Stimulated activated CD8-positive, alpha-beta memory T cell treated with anti-CD3 and anti-CD28 coated beads, Interleukin-2, amount 100 ng/mL, for 1 hour (primary cell): ENCODE results near the gene LHX4.

Experiments
- DNase-seq, 2 donors: peaks; one replicate each; pipeline ENCODE4 v3.0.0-alpha.2; 2020; ENCODE audit warnings: low read depth in 2 of 2

Gene LHX4

DNA sequence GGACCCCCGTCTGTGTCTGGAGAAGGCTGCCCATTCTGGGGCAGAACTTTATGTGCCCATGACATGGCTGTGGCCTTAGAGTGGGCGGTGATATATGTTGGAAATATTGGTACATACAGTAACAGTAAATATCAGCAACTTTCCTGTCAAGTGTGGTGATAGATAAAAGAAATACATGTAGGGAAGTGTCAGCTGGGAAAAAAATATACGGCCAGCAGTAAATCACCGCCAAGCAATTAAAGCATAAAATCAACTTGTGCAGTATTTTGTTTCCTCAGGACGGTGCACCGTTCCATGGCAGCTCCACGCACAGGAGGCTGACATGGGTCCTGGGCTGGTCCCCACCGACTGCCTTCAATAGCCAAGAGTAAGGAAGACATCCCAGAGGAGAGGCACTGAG lies 27.4 kb downstream of the LHX4 start:
- no peak for DNase-seq

DNA sequence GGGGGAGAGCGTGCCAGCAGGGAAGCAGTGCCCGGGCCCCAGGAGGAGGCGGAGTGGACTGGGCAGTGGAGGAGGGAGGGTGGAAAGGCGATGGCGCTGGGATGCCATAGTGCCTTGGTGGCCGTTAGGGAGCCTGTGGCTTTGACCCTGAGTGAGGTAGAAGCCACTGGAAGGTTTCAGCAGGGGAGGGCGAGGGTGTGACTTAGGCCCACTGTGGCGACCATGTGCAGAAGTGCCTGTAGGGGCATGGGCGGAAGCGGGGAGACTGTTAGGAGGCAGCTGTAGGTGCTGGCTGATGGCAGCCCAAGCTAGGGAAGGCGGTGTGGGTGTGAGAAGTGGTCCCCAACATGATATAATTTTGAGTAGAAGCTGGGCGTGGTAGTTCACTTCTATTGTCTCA lies 28.2 kb downstream of the LHX4 start:
- DNase-seq: no peak

- DNase-seq: no peak
Measured at GRCh38 chr1:180258935-180259334, 28.9 kb downstream of the LHX4 start.

GRCh38 chr1:180259431-180260338 lies 29.6 kb downstream of the LHX4 start:
- DNase-seq: no peak

DNA sequence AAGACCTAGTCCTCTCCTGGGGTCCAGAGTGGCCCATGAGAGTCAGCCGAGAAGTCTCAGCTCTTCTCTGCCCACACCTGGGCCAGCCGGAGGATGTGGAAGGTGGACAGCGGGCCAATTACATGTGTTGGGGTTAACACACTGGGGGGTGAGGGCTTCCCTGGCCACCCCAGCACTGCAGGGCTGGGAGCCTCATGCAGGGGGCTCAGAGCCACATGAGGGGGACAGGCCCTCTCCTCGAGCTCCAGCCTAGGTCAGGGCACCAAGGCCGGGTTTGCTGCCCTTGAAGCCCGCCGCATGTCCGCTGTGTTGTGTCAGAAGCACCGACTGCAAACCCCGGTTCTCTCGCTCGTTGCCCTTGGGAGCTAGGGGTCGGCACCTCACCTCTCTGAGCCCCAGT lies 30.5 kb downstream of the LHX4 start:
- no peak for DNase-seq

DNA sequence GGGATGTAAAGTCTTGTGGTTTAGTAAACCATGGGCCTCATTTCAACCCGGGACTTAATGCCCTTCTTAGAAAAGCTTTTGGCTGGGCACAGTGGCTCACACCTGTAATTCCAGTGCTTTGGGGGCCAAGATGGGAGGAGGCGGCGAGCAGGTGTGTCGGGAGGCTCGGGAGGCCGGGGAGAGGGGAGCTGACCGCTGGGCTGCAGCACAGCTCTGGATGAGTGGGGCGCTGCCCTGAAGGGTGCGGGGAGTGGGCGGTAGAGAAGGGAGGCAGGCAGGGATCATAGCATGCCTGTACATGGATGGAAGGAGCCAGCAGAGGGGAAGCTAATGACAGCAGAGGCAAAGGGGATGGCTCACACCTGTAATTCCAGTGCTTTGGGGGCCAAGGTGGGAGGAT lies 31.0 kb downstream of the LHX4 start:
- DNase-seq: no peak

GRCh38 chr1:180261524-180262155 lies 31.6 kb downstream of the LHX4 start:
- DNase-seq: no peak

- no peak for DNase-seq
Measured at GRCh38 chr1:180262628-180263488, 32.8 kb downstream of the LHX4 start.

- no peak for DNase-seq
Measured at GRCh38 chr1:180264595-180264994, 34.5 kb downstream of the LHX4 start.

DNA sequence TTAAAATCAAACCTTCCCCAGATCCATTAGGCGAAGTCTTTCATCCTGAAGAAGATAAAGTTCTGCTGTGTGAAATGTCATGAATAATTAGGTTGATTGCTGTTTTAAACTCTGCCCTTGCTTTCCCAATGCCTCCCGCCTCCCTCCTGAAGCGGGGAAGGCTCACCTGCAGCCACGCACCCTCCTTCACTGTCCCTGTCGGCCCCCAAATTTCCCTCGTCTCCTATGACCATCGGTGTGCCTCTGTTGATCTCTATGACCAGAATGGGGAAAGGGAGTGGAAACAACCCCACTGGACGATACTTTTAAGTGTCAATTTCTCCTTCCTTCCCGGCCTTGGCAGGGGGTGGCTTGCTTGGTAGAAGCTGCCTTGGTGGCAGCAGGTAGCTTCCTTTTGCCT lies 35.1 kb downstream of the LHX4 start:
- no peak for DNase-seq

DNA sequence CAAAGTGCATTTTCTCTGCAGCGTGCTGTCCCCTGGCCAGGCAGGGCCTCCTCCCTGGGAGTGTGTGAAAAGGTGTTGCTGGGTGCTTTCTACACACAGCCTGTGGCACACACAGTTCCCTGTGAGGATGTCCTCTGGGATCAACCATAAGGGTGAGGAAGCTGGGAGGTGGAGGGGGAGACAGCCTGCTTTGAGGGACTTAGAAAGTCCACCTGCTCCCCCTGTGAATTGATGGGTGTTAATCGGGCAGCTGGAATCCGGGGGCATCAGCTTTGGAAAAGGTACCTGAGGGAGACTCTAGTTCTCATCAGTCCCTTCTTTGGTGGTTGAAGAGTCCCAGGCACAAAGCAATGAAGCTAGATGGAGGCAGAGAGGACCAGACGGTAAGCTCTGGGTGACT lies 35.8 kb downstream of the LHX4 start:
- DNase-seq: no peak

DNA sequence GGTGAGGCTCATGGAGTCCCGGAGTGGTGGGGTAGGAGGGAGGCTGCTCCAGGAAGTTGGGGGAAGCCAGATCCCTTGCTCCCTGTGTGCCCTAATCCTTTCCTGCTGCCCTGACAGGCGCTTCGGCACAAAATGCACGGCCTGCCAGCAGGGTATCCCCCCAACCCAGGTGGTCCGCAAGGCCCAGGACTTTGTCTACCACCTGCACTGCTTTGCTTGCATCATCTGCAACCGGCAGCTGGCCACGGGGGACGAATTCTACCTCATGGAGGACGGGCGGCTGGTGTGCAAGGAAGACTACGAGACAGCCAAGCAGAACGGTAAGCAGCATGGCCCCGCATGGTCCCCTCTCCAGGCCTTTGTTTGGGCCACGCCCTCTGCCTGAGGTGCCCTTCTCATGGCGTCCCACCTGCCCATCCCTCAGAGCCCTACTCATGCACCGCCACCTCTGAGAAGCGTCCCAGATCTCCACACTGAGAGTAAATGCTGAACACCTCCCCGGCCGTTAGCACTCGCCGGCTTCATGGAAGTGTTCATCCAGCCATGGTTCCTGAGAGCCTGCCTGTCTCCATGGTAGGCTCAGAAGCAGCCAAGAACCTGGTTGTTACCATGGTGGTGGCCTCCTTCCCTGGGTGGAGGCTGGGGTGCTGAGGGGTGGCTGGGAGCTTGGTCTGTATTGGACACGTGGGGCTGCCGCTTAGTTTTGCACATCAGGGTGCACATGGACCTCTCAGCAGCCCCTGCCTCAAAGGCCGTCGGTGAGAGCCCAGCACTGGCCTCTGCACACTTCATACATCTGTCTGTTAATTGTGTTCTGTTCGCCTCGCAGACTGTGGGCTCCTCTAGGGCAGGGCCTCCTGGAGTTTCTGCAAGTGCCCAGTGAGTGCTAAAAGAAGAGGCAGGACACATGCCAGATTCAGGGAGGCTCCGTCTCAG lies 36.5 kb downstream of the LHX4 start:
- no peak for DNase-seq

DNA sequence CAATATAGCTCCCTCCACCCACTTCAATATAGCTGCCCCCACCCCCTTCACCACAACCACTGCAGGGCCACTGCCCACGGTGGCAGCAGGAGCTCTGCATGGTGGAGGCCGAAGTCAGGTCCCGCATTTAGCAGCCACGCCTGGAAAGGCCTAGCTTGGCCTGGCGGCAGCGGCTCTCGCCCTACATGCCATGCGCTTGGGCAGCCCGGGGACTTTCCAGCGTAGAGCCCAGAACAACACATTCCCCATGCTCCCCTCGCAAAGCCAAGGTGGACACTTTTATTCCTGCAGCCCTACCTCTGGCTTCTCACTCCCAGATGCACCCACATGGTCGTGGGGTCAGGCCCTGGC lies 37.1 kb downstream of the LHX4 start:
- no peak for DNase-seq

DNA sequence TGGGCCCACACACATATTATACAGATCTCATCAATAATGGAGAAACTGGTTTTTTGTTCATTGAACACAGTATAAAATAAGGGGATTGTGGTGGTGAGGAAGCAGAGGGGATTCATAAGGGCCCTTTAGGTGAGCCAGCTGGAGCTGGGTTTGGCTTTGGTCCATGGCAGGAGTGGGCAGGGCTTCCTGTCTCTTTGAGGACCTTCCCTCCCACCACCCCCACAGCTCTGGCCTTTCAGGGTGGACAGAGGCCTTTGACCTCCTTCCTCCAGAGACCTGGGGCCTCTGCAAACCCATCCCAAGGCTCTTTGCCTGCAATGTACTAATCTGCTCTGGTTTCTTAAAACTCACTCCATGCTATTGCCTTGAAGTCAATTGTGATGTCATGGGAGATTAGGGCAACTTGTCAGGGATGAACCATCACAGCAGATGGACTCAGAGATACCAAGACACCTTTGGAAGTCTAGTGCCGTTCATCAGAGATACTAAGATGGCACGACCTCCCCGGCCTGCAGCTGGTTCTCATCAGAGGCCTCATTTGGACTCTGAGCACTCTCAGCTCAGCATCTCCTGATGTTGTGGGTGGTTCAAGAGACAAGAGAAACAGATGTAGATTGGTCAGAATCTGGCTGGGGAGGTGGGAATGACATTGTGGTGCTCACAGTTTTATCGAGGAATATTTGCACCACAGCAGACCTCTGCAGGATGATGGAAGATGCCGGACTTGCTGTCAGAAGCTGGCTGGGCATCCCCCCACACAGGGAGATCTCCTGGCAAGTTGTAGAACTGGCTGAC lies 37.9 kb downstream of the LHX4 start:
- no peak for DNase-seq

- no peak for DNase-seq
Measured at GRCh38 chr1:180268556-180269075, 38.6 kb downstream of the LHX4 start.

DNA sequence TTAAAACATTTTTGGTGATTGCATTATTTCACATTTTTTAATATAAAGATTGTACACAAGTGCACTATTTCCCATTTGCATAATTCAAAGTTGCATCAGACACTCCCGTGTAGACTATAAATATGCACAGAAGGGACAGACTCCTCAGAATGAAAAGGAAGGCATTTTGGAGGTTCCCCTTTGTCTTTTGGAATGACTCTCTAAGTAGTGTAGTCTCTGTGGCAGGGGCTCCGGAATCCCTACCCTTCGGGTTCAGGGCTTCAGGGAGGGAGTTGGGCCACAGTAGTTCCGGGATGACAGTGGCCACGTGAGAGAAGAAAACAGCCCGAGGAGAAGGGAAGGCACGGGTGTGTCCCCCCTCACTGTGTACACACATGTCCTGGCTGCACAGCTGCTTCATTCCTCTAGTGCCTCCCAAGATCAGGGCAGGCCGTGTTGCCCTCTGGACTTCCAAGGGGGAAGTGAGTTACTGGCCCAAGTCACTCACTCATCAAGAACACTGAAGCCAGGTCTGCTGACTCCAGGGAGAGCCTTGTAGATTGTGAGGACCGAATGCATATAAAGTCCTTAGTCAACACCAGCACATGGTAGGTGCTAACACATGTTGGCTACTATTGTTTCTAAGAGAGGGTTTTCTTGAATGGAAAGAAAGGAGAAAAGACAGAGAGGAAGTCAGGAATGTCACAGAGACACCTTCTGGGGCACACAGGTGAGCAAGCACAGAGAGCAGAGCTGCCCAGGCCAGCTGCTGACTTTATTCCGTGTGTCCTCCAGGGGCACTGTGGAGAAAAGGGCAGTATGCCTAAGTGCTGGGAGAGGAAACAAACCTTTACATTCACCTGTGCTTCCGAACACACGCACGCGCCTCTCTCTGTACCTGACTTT lies 39.8 kb downstream of the LHX4 start:
- no peak for DNase-seq

GRCh38 chr1:180270530-180271271 lies 40.6 kb downstream of the LHX4 start:
- no peak for DNase-seq
